ENCODE data around the gene PDE6C. TPM values are rescaled to one million over a fixed set of nuclear protein-coding genes. Genes with fewer than 3 reads are reported as not detected.

Gene PDE6C
- total RNA-seq, 2 experiments from 2014 or later = not detected

GRCh38 chr10:93710333-93710909 is 98.1 kb downstream of the PDE6C start:
- Mint-ChIP-seq H3K4me3 (no peak overlapping the region), H3K9me3 (no peaks in the 10 kb centered on the region)

GRCh38 chr10:93711891-93712290 is 99.6 kb downstream of the PDE6C start:
- Mint-ChIP-seq H3K27ac (no peak overlapping the region), H3K4me1 (peaks cover 8% of the 10 kb centered on the region), H3K36me3 (no peaks in the 10 kb centered on the region), H3K4me3 (no peak overlapping the region), H3K9me3 (no peaks in the 10 kb centered on the region), H3K27me3 (no peaks in the 10 kb centered on the region)
- POLR2A ChIA-PET = no interaction called here
- DNase-seq (no peak), ATAC-seq (ENCODE audit: low read depth) (no peak)

More at GRCh38 chr10:93710333-93710909, 98.1 kb downstream of the PDE6C start:
- POLR2A ChIA-PET = no interaction called here
- H3K27ac Mint-ChIP-seq = no peak overlapping the region
- no peak for DNase-seq
- ATAC-seq (ENCODE audit: low read depth) = no peak
- H3K27me3 Mint-ChIP-seq = no peaks in the 10 kb centered on the region
- no peaks in the 10 kb centered on the region for H3K36me3 Mint-ChIP-seq
- H3K4me1 Mint-ChIP-seq = peaks cover 8% of the 10 kb centered on the region

- H3K9me3 Mint-ChIP-seq = no peaks in the 10 kb centered on the region
- POLR2A ChIA-PET = no interaction called here
- H3K27me3 Mint-ChIP-seq = no peaks in the 10 kb centered on the region
- H3K4me1 Mint-ChIP-seq = peaks cover 4% of the 10 kb centered on the region
- no peaks in the 10 kb centered on the region for H3K36me3 Mint-ChIP-seq
- no peak overlapping the region for H3K27ac Mint-ChIP-seq
- ATAC-seq (ENCODE audit: low read depth) = no peak
- no peak for DNase-seq
- no peak overlapping the region for H3K4me3 Mint-ChIP-seq
These were observed 100.3 kb downstream of the PDE6C start for GRCh38 chr10:93712593-93712992.

GRCh38 chr10:93715345-93715744 is 103.0 kb downstream of the PDE6C start:
- DNase-seq = no peak
- H3K27ac Mint-ChIP-seq = no peak overlapping the region
- peaks cover 12% of the 10 kb centered on the region for H3K27me3 Mint-ChIP-seq
- H3K4me1 Mint-ChIP-seq = peaks cover 9% of the 10 kb centered on the region
- no peaks in the 10 kb centered on the region for H3K9me3 Mint-ChIP-seq
- H3K4me3 Mint-ChIP-seq = no peak overlapping the region
- ATAC-seq (ENCODE audit: low read depth) = no peak
- POLR2A ChIA-PET = no interaction called here
- no peaks in the 10 kb centered on the region for H3K36me3 Mint-ChIP-seq

Other genes with a start within 250 kb of the PDE6C start
- gene MYOF, start 130.2 kb upstream of the PDE6C start, total RNA-seq = 1 to 10 TPM in 1 of 2 experiments, under 1 TPM in 1; 0.91 to 1.9 TPM
- gene CEP55, start 115.9 kb upstream of the PDE6C start, total RNA-seq = 10 to 100 TPM; 45.9 to 50.7 TPM
- not detected for gene FFAR4, start 45.9 kb upstream of the PDE6C start, total RNA-seq
- gene RBP4, start 11.3 kb upstream of the PDE6C start, total RNA-seq = not detected
- gene FRA10AC1, start 90.1 kb downstream of the PDE6C start, total RNA-seq = 10 to 100 TPM; 13.3 to 15.5 TPM
- not detected for gene LGI1, start 145.4 kb downstream of the PDE6C start, total RNA-seq